ENCODE data around the gene TNFRSF9. TPM values are rescaled to one million over a fixed set of nuclear protein-coding genes. Genes with fewer than 3 reads are reported as not detected.

TNFRSF9 gene
- polyA plus RNA-seq, 1 donor from 2014 or later: not detected

DNA sequence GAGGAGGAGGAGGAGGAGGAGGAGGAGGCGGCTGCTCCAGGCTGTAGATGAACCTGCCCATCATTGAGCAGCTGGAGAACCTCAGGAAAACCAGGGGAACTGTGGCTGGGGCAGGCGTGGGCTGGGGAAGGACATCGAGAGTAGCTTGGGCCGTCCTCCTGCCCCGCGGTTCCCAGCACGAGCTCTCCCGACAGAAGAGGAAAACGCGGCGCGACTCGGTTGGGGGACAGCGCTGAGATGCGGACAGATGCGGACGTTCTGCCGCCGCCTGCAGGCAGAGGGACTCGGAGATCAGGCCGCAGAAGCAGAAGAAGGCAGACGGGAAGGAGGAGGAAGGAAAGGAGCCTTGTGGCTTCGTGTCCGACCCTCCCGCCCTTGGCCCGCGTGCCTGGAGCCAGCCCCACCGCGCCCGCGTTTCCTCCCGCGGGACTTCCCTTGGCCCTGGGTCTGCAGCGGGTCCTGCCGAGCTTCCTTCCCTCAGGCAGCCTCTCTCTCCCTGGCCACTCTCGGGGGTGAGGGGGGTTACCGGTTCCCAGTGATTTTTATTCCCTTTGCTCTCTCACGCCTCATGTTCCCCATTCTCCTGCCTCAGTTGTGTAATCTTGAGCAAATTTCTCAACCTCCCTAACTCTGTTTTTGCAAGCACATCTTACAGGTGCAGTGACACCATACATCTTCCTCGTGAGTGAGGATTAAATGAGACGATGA is 1.7 kb upstream of the TNFRSF9 start:
- no peaks in the 10 kb centered on the region for H3K9me2 ChIP-seq (ENCODE audit: insufficient read depth, low read length)
- H2AFZ ChIP-seq (ENCODE audit: low read depth, low read length): no peak overlapping the region
- peak overlapping the region; percentile 55 for H3K4me3 ChIP-seq (ENCODE audit: low read length)
- H4K20me1 ChIP-seq (ENCODE audit: insufficient read depth): no peaks in the 10 kb centered on the region
- H3K79me2 ChIP-seq (replicated peaks; ENCODE audit: insufficient read depth, low read length): no peaks in the 10 kb centered on the region
- no peaks in the 10 kb centered on the region for H3F3A ChIP-seq (ENCODE audit: insufficient read depth, low read length, poor library complexity, severe bottlenecking)
- no peak overlapping the region for H3K9ac ChIP-seq (ENCODE audit: low read length)
- peaks cover 28% of the 10 kb centered on the region for H3K27me3 ChIP-seq (ENCODE audit: insufficient read depth, low read depth, low read length)
- no peaks in the 10 kb centered on the region for H3K9me3 ChIP-seq (ENCODE audit: low read length)
- H3K4me2 ChIP-seq (ENCODE audit: low read length): no peak overlapping the region
- no peaks in the 10 kb centered on the region for H3K36me3 ChIP-seq (ENCODE audit: insufficient read depth, low read length)
- no peak overlapping the region for H3K27ac ChIP-seq (ENCODE audit: low read length)
- TF ChIP-seq, protein P1, sequence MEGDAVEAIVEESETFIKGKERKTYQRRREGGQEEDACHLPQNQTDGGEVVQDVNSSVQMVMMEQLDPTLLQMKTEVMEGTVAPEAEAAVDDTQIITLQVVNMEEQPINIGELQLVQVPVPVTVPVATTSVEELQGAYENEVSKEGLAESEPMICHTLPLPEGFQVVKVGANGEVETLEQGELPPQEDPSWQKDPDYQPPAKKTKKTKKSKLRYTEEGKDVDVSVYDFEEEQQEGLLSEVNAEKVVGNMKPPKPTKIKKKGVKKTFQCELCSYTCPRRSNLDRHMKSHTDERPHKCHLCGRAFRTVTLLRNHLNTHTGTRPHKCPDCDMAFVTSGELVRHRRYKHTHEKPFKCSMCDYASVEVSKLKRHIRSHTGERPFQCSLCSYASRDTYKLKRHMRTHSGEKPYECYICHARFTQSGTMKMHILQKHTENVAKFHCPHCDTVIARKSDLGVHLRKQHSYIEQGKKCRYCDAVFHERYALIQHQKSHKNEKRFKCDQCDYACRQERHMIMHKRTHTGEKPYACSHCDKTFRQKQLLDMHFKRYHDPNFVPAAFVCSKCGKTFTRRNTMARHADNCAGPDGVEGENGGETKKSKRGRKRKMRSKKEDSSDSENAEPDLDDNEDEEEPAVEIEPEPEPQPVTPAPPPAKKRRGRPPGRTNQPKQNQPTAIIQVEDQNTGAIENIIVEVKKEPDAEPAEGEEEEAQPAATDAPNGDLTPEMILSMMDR (IDR thresholded peaks at IDR 0.05; ENCODE audit: poor library complexity, severe bottlenecking): peak; percentile 47
- TF ChIP-seq SMC3 (conservative IDR thresholded peaks at IDR 0.05; ENCODE audit: poor library complexity) (peak; percentile 30), RAD21 (conservative IDR thresholded peaks at IDR 0.05) (peak; percentile 33), EZH2 (IDR thresholded peaks at IDR 0.05; ENCODE audit: borderline replicate concordance, insufficient read depth, low read length, poor library complexity, severe bottlenecking) (no peak)
- TF ChIP-seq, protein P2, sequence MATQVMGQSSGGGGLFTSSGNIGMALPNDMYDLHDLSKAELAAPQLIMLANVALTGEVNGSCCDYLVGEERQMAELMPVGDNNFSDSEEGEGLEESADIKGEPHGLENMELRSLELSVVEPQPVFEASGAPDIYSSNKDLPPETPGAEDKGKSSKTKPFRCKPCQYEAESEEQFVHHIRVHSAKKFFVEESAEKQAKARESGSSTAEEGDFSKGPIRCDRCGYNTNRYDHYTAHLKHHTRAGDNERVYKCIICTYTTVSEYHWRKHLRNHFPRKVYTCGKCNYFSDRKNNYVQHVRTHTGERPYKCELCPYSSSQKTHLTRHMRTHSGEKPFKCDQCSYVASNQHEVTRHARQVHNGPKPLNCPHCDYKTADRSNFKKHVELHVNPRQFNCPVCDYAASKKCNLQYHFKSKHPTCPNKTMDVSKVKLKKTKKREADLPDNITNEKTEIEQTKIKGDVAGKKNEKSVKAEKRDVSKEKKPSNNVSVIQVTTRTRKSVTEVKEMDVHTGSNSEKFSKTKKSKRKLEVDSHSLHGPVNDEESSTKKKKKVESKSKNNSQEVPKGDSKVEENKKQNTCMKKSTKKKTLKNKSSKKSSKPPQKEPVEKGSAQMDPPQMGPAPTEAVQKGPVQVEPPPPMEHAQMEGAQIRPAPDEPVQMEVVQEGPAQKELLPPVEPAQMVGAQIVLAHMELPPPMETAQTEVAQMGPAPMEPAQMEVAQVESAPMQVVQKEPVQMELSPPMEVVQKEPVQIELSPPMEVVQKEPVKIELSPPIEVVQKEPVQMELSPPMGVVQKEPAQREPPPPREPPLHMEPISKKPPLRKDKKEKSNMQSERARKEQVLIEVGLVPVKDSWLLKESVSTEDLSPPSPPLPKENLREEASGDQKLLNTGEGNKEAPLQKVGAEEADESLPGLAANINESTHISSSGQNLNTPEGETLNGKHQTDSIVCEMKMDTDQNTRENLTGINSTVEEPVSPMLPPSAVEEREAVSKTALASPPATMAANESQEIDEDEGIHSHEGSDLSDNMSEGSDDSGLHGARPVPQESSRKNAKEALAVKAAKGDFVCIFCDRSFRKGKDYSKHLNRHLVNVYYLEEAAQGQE (IDR thresholded peaks at IDR 0.05; ENCODE audit: borderline replicate concordance): no peak

DNA sequence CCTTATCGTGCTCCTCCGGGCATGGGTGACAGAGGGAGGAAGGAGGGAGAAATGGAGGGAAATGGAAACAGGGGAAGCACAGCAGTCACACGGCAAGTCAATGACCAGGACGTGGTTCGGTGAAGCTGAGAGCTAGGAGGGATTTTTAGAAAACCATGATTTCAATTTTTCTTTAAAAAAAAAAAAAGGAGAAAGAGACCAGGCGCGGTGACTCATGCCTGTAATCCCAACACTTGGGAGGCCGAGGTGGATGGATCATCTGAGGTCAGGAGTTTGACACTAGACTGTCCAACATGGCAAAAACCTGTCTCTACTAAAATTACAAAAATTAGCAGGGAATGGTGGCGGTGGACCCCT is 776 bp upstream of the TNFRSF9 start:
- Histone ChIP-seq H3K9me2 (ENCODE audit: insufficient read depth, low read length) (no peaks in the 10 kb centered on the region), H3K9me3 (ENCODE audit: low read length) (no peaks in the 10 kb centered on the region), H3K27me3 (ENCODE audit: insufficient read depth, low read depth, low read length) (peaks cover 28% of the 10 kb centered on the region), H3K4me2 (ENCODE audit: low read length) (no peak overlapping the region), H4K20me1 (ENCODE audit: insufficient read depth) (no peaks in the 10 kb centered on the region), H3K27ac (ENCODE audit: low read length) (no peak overlapping the region), H3K36me3 (ENCODE audit: insufficient read depth, low read length) (no peaks in the 10 kb centered on the region), H3K9ac (ENCODE audit: low read length) (no peak overlapping the region), H2AFZ (ENCODE audit: low read depth, low read length) (no peak overlapping the region), H3K79me2 (replicated peaks; ENCODE audit: insufficient read depth, low read length) (no peaks in the 10 kb centered on the region), H3F3A (ENCODE audit: insufficient read depth, low read length, poor library complexity, severe bottlenecking) (no peaks in the 10 kb centered on the region), H3K4me3 (ENCODE audit: low read length) (no peak overlapping the region)
- no peak for TF ChIP-seq MXI1 (conservative IDR thresholded peaks at IDR 0.05; ENCODE audit: poor library complexity, severe bottlenecking)

DNA sequence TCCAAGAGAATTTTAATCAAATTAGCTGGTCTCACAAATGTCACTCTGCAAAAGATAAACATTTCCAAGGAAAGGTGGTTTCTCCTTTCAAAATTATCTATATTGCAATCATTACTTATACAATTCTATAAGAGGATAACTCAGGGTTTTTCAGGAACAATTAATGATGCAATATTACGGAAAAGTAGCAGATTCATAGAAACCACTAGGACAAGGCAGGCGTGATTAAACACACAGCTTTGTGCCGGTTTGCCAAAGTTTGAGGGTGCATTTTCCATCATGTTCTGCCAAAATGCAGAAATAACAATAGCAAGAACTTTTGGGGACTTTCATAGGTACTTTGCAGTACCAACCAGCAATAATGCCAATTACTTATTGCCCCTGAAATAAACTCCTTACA is 605 bp downstream of the TNFRSF9 start:
- H3K27me3 ChIP-seq (ENCODE audit: insufficient read depth, low read depth, low read length): peaks cover 28% of the 10 kb centered on the region

More for the DNA sequence above, 605 bp downstream of the TNFRSF9 start:
- H3K36me3 ChIP-seq (ENCODE audit: insufficient read depth, low read length): no peaks in the 10 kb centered on the region
- H3K9me2 ChIP-seq (ENCODE audit: insufficient read depth, low read length): no peaks in the 10 kb centered on the region
- no peaks in the 10 kb centered on the region for H4K20me1 ChIP-seq (ENCODE audit: insufficient read depth)
- no peak overlapping the region for H3K9ac ChIP-seq (ENCODE audit: low read length)
- H3K4me3 ChIP-seq (ENCODE audit: low read length): no peak overlapping the region
- H2AFZ ChIP-seq (ENCODE audit: low read depth, low read length): no peak overlapping the region
- TF ChIP-seq, protein P2 (IDR thresholded peaks at IDR 0.05; ENCODE audit: borderline replicate concordance): no peak
- TF ChIP-seq SMC3 (conservative IDR thresholded peaks at IDR 0.05; ENCODE audit: poor library complexity) (no peak), RAD21 (conservative IDR thresholded peaks at IDR 0.05) (no peak), POLR2AphosphoS5 (IDR thresholded peaks at IDR 0.05) (no peak), EZH2 (IDR thresholded peaks at IDR 0.05; ENCODE audit: borderline replicate concordance, insufficient read depth, low read length, poor library complexity, severe bottlenecking) (no peak), TAF1 (IDR thresholded peaks at IDR 0.05; ENCODE audit: low read depth) (no peak), MXI1 (conservative IDR thresholded peaks at IDR 0.05; ENCODE audit: poor library complexity, severe bottlenecking) (no peak), EP300 (conservative IDR thresholded peaks at IDR 0.05; ENCODE audit: poor library complexity, severe bottlenecking) (no peak)
- TF ChIP-seq, protein P1 (IDR thresholded peaks at IDR 0.05; ENCODE audit: poor library complexity, severe bottlenecking): no peak
- H3K4me2 ChIP-seq (ENCODE audit: low read length): no peak overlapping the region
- H3K9me3 ChIP-seq (ENCODE audit: low read length): no peaks in the 10 kb centered on the region
- H3K27ac ChIP-seq (ENCODE audit: low read length): no peak overlapping the region
- no peaks in the 10 kb centered on the region for H3K79me2 ChIP-seq (replicated peaks; ENCODE audit: insufficient read depth, low read length)
- no peaks in the 10 kb centered on the region for H3F3A ChIP-seq (ENCODE audit: insufficient read depth, low read length, poor library complexity, severe bottlenecking)
